Pons (tissue), 1 donor: ENCODE measurements around the gene CARD10.

ENCODE experiments used
- DNase-seq: peaks from one replicate; pipeline ENCODE4 v3.0.0-alpha.2; 2016; ENCODE audit warnings: low spot score

CARD10 gene

GRCh38 chr22:37462983-37463382 lies 56.2 kb downstream of the CARD10 start:
- no peak for DNase-seq

GRCh38 chr22:37462436-37462835 lies 56.8 kb downstream of the CARD10 start:
- DNase-seq: no peak

GRCh38 chr22:37461961-37462360 lies 57.3 kb downstream of the CARD10 start:
- no peak for DNase-seq

- DNase-seq: no peak
Observed at GRCh38 chr22:37460684-37461083, 58.5 kb downstream of the CARD10 start.

- no peak for DNase-seq
Observed at GRCh38 chr22:37459206-37459605, 60.0 kb downstream of the CARD10 start.

GRCh38 chr22:37457093-37457893 lies 61.9 kb downstream of the CARD10 start:
- DNase-seq: peak; percentile 23

- DNase-seq: no peak
Observed at GRCh38 chr22:37456346-37456745, 62.9 kb downstream of the CARD10 start.

GRCh38 chr22:37455896-37456295 lies 63.3 kb downstream of the CARD10 start:
- DNase-seq: no peak

GRCh38 chr22:37454857-37455686 lies 64.1 kb downstream of the CARD10 start:
- DNase-seq: no peak

- no peak for DNase-seq
Observed at GRCh38 chr22:37453696-37454095, 65.5 kb downstream of the CARD10 start.

GRCh38 chr22:37451218-37451617 lies 68.0 kb downstream of the CARD10 start:
- no peak for DNase-seq

- no peak for DNase-seq
Observed at GRCh38 chr22:37449331-37450001, 69.7 kb downstream of the CARD10 start.

GRCh38 chr22:37448516-37449127 lies 70.6 kb downstream of the CARD10 start:
- DNase-seq: peak; percentile 39

- DNase-seq: no peak
Observed at GRCh38 chr22:37445501-37445900, 73.7 kb downstream of the CARD10 start.

- DNase-seq: no peak
Observed at GRCh38 chr22:37443977-37444376, 75.2 kb downstream of the CARD10 start.

- DNase-seq: no peak
Observed at GRCh38 chr22:37443086-37443485, 76.1 kb downstream of the CARD10 start.

- DNase-seq: no peak
Observed at GRCh38 chr22:37442537-37442936, 76.7 kb downstream of the CARD10 start.

GRCh38 chr22:37442135-37442534 lies 77.1 kb downstream of the CARD10 start:
- no peak for DNase-seq

GRCh38 chr22:37440875-37441274 lies 78.3 kb downstream of the CARD10 start:
- DNase-seq: no peak
